Cardiac muscle cell (in vitro differentiated cells and primary cell): ENCODE measurements around the gene LLPH. TPM values are rescaled to one million over a fixed set of nuclear protein-coding genes. Genes with fewer than 3 reads are reported as not detected.

Experiments
- DNase-seq, 2 donors: peaks; one replicate each; pipeline versions ENCODE4 v3.0.0 to v3.0.0-alpha.2; 2010 to 2017; ENCODE audit warnings: low read depth in 1 of 2, low spot score in 1 of 2
- H3K27ac ChIP-seq: fragments of 200-600 bp; sonication (generic); 2 replicates; pipeline ENCODE4 v1.5.1; 2016
- H3K27me3 ChIP-seq: fragments of 200-600 bp; sonication (generic); 2 replicates; pipeline ENCODE4 v1.6.0; 2016; ENCODE audit warnings: control low read depth
- H3K36me3 ChIP-seq: fragments of 200-600 bp; sonication (generic); 2 replicates; pipeline ENCODE4 v1.5.1; 2016; ENCODE audit warnings: control low read depth
- H3K4me1 ChIP-seq: fragments of 200-600 bp; sonication (generic); 2 replicates; pipeline ENCODE4 v1.8.1; 2017; ENCODE audit warnings: low read depth, mild to moderate bottlenecking, mixed run types
- H3K4me3 ChIP-seq: fragments of 200-600 bp; sonication (generic); 2 replicates; pipeline ENCODE4 v1.5.1; 2016; ENCODE audit warnings: mild to moderate bottlenecking
- H3K9me3 ChIP-seq: fragments of 200-600 bp; sonication (generic); 2 replicates; pipeline ENCODE4 v1.5.1; 2017; ENCODE audit warnings: low read depth, mild to moderate bottlenecking, control low read depth
- CTCF ChIP-seq: IDR thresholded peaks from 2 replicates; pipeline ENCODE4 v1.5.1; 2012; ENCODE audit warnings: low read depth, mild to moderate bottlenecking, low read length
- polyA plus RNA-seq: library from polyadenylated mRNA; unstranded; fragments of >200 nt; fragmentation: Nextera tagmentation; extraction: Ambion mirVana; gene quantifications from 2 replicates; pipeline ENCODE4 v1.2.1, GENCODE V29; 2016
- total RNA-seq: library from RNA; depleted of rRNA; stranded (reverse); fragments of >200 nt; gene quantifications from 2 replicates; pipeline ENCODE4 v1.2.3, GENCODE V29; 2016

Gene LLPH
- total and polyA plus RNA-seq, 2 experiments from 2014 or later: 3.9 to 41.6 TPM

GRCh38 chr12:66118240-66118891, 12.2 kb downstream of the LLPH start:
- peaks cover 6% of the 10 kb centered on the region for H3K36me3 ChIP-seq
- H3K9me3 ChIP-seq: no peaks in the 10 kb centered on the region
- H3K27ac ChIP-seq: no peak overlapping the region
- no peak for DNase-seq
- no peak overlapping the region for H3K4me3 ChIP-seq
- no peaks in the 10 kb centered on the region for H3K4me1 ChIP-seq
- no peaks in the 10 kb centered on the region for H3K27me3 ChIP-seq
- TF ChIP-seq CTCF: no peak

GRCh38 chr12:66117242-66117641, 13.3 kb downstream of the LLPH start:
- peaks cover 4% of the 10 kb centered on the region for H3K36me3 ChIP-seq
- no peaks in the 10 kb centered on the region for H3K27me3 ChIP-seq
- no peaks in the 10 kb centered on the region for H3K4me1 ChIP-seq
- no peak for DNase-seq
- H3K27ac ChIP-seq: no peak overlapping the region
- H3K9me3 ChIP-seq: no peaks in the 10 kb centered on the region
- TF ChIP-seq CTCF: no peak
- H3K4me3 ChIP-seq: no peak overlapping the region

- TF ChIP-seq CTCF: no peak
- no peak overlapping the region for H3K4me3 ChIP-seq
- H3K36me3 ChIP-seq: no peaks in the 10 kb centered on the region
- H3K9me3 ChIP-seq: no peaks in the 10 kb centered on the region
- H3K27ac ChIP-seq: no peak overlapping the region
- no peaks in the 10 kb centered on the region for H3K4me1 ChIP-seq
- no peaks in the 10 kb centered on the region for H3K27me3 ChIP-seq
- DNase-seq: no peak
These were observed 15.4 kb downstream of the LLPH start for GRCh38 chr12:66115071-66115600.

GRCh38 chr12:66113471-66113870, 17.1 kb downstream of the LLPH start:
- Histone ChIP-seq H3K4me3 (no peak overlapping the region), H3K9me3 (no peaks in the 10 kb centered on the region), H3K4me1 (no peaks in the 10 kb centered on the region), H3K27me3 (no peaks in the 10 kb centered on the region), H3K36me3 (no peaks in the 10 kb centered on the region), H3K27ac (no peak overlapping the region)
- DNase-seq: no peak
- TF ChIP-seq CTCF: no peak

- no peak overlapping the region for H3K4me3 ChIP-seq
- no peaks in the 10 kb centered on the region for H3K27me3 ChIP-seq
- DNase-seq: peak in 1 of 2 donors; percentile 35
- H3K27ac ChIP-seq: no peak overlapping the region
- TF ChIP-seq CTCF: no peak
- no peaks in the 10 kb centered on the region for H3K36me3 ChIP-seq
- H3K9me3 ChIP-seq: no peaks in the 10 kb centered on the region
- H3K4me1 ChIP-seq: no peaks in the 10 kb centered on the region
These were observed 18.9 kb downstream of the LLPH start for GRCh38 chr12:66111605-66112004.
